Activated T-cell treated with anti-CD3 and anti-CD28 coated beads, Interleukin-2, amount 50 U/mL, for 48 hours (primary cell): ENCODE results near the gene NDUFB11.
"Not testable (repeated sequence)": the region's sequence is repeated elsewhere in the genome, so short reads cannot be mapped to it uniquely, and the experiment has no call there.

Experiments used
- DNase-seq, 2 experiments: peaks; one replicate each; pipeline ENCODE4 v3.0.0-alpha.2; 2020

NDUFB11 gene

DNA sequence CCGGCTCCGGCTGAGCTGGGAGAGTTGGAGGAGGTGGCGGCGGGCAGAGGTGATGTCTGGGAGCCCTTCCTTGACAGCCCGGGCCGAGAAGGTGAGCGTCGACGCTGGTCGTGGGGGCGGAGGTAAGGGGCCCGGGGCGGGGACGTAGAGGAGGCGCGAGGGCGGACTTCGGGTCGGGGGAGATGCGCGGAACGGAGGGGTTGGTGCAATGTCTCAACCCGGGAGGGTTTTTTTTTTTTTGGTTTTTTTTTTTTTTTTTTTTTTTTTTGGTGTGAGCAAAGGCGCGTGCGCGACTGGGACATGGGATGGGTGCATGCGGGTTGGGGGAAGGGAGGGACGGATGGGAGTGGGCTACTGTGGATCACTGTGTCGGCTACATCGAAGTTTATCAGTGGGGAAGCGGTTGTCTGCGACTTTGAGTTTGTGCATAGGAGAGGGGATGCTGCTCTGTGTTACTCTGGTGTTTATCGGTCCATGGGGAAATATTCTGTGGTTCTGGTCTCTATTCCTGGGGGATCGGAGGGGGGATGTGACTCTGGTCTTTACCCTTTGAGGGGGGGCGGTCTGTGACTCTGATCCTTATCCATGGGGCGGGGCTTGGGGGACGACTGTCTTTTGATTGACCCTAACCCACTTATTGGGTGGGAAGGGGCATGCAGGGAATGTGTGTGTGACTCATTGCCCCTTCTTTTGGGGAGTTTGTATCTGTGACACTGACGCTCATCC lies 1.1 kb upstream of the NDUFB11 start:
- DNase-seq: no peak

GRCh38 chrX:47143894-47144625 lies 442 bp downstream of the NDUFB11 start:
- no peak for DNase-seq

DNA sequence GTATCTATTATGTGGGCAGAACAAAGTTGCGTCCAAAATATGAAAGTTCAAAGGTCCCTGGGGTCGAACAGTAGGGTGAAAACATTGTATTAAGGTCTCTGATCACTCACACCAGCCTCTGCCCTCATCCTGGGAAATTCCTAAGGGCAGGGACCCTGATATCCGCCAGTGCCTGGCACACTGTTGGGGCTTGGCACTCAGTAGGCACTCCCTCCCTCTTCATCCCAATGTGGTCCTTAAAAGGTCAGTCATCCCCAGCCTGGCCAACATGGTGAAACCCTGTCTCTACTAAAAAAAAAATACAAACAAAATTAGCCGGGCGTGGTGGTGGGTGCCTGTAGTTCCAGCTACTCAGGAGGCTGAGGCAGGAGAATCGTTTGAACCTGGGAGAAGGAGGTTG lies 6.3 kb downstream of the NDUFB11 start:
- DNase-seq: no peak

DNA sequence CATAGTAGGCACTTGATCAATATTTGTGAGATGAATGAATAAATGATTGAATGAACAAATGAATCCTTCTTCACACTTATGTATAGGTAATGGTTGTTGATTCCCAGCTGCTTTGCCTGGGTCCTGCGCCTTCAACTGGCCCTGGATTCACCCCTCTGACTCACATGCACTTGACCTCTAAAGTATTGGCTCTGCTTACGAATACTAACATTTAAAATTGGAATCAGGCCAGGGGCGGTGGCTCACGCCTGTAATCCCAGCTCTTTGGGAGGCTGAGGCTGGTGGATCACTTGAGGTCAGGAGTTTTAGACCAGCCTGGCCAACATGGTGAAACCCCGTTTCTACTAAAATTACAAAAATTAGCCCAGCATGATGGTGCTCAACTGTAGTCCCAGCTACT lies 8.9 kb downstream of the NDUFB11 start:
- DNase-seq: not testable (repeated sequence)

DNA sequence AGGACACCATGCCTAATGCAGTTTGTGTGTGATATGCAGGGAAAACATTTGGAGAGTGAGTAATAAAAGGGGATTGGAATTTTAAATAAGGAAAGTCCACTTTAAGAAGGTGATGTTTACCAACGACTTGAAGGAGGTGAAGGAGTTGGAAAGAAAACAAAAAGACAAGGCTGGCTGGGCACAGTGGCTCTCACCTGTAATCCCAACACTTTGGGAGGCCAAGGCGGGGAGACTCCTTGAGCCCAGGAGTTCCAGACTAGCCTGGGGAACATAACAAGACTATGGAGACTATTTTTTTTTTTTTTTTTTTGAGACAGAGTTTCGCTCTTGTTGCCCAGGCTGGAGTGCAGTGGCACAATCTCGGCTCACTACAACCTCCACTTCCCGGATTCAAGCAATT lies 11.0 kb downstream of the NDUFB11 start:
- DNase-seq: no peak

GRCh38 chrX:47129899-47130358 lies 14.6 kb downstream of the NDUFB11 start:
- no peak for DNase-seq

- DNase-seq: peak; percentile 93 to 94
Observed at GRCh38 chrX:47129157-47129898, 15.2 kb downstream of the NDUFB11 start.

DNA sequence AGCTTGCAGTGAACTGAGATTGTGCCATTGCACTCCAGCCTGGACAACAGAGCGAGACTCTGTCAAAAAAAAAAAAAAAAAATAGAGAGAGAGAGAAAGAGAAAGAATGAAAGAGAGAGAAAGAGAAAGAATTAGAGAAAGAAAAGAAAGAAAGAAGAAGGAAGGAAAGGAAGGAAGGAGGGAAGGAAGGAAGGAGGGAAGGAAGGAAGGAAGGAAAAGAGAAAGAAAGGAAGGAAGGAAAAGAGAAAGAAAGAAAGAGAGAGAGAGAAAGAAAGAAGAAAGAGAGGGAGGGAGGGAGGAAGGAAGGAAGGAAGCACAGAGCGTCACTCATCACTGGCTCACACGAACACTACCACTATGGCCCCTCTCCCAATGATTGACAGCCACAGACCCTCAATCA lies 20.0 kb downstream of the NDUFB11 start:
- DNase-seq: not testable (repeated sequence)

DNA sequence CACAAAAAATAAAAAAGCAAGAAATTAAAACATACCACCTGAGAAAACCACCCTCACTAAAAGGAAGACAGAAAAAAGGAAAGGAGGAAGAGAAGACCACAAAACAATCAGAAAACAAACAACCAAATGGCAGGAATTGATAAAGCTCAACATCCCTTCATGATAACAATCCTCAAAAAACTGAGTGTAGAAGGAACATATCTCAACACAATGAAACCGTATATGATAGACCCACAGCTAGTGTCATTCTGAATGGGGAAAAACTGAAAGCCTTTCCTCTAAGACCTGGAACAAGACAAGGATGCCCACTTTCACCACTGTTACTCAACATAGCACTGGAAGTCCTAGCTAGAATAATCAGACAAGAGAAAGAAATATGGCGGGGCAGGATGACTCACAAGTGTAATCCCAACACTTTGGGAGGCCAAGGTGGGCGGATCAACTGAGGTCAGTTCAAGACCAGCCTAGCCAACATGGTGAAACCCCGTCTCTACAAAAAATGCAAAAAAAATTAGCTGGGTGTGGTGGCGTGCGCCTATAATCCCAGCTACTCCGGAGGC lies 27.9 kb downstream of the NDUFB11 start:
- not testable (repeated sequence) for DNase-seq

DNA sequence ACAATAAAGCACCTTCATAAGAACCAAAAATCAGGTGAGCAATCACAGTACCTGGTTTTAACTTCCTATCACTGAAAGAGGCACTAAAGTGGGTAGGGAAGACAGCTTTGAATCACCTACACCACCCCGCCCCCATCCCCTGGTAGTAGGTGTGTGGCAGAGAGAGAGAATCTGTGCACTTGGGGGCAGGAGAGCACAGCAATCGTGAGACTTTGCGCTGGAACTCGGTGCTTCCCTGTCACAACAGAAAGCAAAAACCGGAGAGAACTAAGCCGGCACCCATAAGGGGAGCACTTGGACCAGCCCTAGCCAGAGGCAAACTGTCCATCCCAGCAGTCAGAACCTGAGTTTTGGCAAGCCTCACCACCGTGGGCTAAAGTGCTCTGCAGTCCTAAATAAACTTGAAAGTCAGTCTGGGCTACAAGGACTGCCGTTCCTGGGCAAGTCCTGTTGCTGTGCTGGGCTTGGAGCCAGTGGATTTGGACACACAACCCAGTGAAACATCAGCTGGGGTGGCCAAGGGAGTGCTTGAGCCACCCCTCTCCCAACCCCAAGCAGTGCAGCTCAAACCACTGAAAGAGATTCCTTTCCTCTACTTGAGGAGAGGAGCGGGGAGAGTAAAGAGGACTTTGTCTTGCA lies 32.1 kb downstream of the NDUFB11 start:
- no peak for DNase-seq

- DNase-seq: not testable (repeated sequence)
Observed at GRCh38 chrX:47110936-47111615, 33.4 kb downstream of the NDUFB11 start.

DNA sequence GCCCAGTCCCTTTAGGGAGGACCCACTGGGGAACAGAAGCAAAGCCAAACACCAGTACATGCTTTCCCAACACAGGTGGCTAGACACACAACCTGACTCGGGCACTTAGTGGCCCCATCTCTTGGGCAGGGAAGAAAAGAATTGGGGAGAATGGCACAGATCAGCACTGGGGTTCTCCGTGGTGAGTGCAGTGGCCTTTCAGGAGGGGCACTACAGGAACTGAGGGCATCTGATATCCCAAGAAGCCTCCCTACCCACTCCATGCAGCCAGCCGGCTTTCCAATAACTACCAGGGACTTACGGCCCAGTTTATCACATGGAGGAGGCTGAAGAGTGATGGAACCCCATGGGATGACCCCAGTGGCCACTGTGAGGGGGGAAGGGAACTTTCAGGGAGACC lies 43.3 kb downstream of the NDUFB11 start:
- no peak for DNase-seq

GRCh38 chrX:47098338-47099094 lies 46.0 kb downstream of the NDUFB11 start:
- DNase-seq: no peak

DNA sequence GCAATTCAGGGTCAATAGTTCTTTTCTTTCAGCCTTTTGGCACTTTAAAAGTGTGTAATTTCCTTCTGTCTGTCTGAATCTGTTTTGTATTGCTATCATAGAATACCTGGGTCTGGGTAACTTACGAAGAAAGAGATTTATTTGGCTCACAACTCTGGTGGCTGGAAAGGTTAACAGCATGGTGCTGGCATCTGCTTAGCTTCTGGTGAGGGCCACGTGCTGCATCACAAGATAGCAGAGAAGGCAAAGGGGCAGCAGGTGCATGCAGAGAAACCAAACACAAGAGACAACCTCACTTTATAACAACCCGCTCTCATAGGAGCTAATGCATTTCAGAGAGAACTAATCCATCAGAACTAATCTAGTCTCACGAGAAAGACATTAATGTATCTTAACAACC lies 47.5 kb downstream of the NDUFB11 start:
- DNase-seq: no peak

DNA sequence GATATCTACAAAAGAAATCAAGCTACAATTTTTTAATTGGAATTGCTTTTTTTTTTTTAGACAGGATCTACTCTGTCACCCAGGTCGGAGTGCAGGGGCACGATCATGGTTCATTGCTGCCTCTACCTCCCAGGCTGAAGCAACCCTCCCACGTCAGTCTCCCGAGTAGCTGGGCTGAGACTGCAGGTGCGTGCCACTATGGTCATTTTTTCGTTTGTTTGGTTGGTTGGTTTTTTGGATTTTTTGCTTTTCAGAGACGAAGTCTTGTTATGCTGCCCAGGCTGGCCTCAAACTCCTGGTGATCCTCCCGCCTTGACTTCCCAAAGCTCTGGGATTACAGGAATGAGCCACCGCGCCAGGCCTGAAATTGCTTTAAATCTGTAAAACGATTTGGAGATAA lies 50.6 kb downstream of the NDUFB11 start:
- no peak for DNase-seq

DNA sequence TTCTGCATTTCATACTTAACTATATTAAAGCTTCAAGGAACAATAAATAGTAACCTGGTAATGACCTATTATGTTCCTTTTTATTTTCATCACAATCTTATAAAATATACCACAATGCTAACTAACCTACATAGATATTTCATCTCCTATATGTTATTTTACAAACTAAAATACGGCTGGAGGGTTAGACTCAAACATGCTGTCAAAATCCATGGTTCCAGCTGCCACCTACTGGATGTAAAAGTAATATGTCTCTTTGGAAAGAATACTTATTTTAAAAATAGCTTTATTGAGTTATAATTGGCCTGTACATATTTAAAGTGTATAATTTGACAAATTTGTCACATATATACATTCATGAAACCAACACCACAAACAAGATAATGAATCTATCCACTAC lies 51.3 kb downstream of the NDUFB11 start:
- no peak for DNase-seq
